Measurements from ENCODE around the gene MAIP1. TPM values are rescaled to one million over a fixed set of nuclear protein-coding genes. Genes with fewer than 3 reads are reported as not detected.

Gene MAIP1
- total RNA-seq, 1 donor from 2014 or later = 13.1 TPM

DNA sequence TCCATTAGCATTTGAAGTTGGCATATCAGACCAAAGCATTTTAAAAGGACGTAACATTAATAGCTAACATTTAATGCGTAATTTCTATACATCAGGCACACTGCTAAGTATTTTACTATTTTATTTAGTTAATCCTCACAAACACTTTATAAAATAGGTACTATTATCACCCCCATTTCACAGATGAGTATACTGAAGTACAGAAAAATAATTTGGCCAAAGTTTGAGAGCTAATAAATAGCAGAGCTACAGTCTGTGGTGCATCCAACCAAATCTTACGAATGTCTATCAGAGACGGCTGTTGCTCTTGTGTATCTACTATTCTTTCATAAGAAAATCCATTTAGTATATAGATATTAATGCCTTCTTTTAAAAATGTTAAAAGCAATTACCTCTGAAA is 12.0 kb upstream of the MAIP1 start:
- no peaks in the 10 kb centered on the region for H3K9me3 ChIP-seq

GRCh38 chr2:199946196-199946595 is 9.2 kb upstream of the MAIP1 start:
- intact Hi-C loops (cut with DNase I) = no loop called here
- ATAC-seq (no peak), DNase-seq (no peak)
- TF ChIP-seq, protein P1, sequence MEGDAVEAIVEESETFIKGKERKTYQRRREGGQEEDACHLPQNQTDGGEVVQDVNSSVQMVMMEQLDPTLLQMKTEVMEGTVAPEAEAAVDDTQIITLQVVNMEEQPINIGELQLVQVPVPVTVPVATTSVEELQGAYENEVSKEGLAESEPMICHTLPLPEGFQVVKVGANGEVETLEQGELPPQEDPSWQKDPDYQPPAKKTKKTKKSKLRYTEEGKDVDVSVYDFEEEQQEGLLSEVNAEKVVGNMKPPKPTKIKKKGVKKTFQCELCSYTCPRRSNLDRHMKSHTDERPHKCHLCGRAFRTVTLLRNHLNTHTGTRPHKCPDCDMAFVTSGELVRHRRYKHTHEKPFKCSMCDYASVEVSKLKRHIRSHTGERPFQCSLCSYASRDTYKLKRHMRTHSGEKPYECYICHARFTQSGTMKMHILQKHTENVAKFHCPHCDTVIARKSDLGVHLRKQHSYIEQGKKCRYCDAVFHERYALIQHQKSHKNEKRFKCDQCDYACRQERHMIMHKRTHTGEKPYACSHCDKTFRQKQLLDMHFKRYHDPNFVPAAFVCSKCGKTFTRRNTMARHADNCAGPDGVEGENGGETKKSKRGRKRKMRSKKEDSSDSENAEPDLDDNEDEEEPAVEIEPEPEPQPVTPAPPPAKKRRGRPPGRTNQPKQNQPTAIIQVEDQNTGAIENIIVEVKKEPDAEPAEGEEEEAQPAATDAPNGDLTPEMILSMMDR (IDR thresholded peaks at IDR 0.05) = no peak
- no peaks in the 10 kb centered on the region for H3K27me3 ChIP-seq
- H3K27ac ChIP-seq = no peak overlapping the region
- H3K4me3 ChIP-seq = no peak overlapping the region
- H3K9me3 ChIP-seq = no peaks in the 10 kb centered on the region
- H3K36me3 ChIP-seq = peaks cover 81% of the 10 kb centered on the region
- no peaks in the 10 kb centered on the region for H3K4me1 ChIP-seq

More for the DNA sequence above, 12.0 kb upstream of the MAIP1 start:
- no peak overlapping the region for H3K27ac ChIP-seq
- peaks cover 77% of the 10 kb centered on the region for H3K36me3 ChIP-seq
- ATAC-seq = no peak
- H3K27me3 ChIP-seq = no peaks in the 10 kb centered on the region
- intact Hi-C loops (cut with DNase I) = no loop called here
- TF ChIP-seq, protein P1 (IDR thresholded peaks at IDR 0.05) = no peak
- H3K4me1 ChIP-seq = no peaks in the 10 kb centered on the region
- DNase-seq = no peak
- H3K4me3 ChIP-seq = no peak overlapping the region

DNA sequence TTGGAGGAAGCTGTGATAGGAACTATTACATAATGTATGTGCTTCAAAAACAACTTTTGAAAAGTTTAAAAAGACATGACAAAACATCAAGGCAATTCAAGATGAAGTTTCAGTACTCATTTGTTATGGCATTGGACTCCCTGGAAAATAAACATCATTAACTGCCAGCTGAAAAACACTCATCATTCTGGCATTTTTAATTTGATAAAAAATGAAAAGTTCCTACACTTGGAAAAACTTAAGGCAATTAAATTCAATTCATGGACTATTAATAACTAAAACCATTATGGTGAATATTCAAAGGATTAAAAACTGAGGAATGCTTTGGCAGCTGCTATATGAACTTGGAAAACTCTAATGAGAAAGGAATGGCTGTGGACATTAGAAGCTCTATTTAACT is 8.5 kb upstream of the MAIP1 start:
- Histone ChIP-seq H3K27ac (no peak overlapping the region), H3K4me1 (no peaks in the 10 kb centered on the region), H3K9me3 (no peaks in the 10 kb centered on the region), H3K27me3 (no peaks in the 10 kb centered on the region), H3K36me3 (peaks cover 77% of the 10 kb centered on the region), H3K4me3 (no peak overlapping the region)
- no peak for ATAC-seq
- TF ChIP-seq, protein P1 (IDR thresholded peaks at IDR 0.05) = no peak
- intact Hi-C loops (cut with DNase I) = no loop called here
- no peak for DNase-seq

DNA sequence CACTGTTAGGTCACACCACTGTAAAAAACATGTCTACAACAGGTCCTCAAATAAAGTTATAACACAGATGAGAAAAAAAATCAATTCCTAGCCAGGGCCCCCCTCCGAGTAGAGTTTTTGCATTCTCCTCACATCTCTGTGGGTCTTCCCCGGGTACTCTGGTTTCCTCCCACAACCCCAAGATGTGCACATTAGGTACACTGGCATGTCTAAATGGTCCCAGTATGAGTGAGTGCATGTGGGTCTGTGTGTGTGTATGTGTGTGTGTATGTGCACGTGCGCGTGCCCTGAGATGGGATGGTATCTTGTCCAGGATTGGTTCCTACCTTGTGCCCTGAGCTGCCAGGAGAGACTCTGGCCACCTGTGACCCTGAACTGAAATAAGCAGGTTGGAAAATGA is 5.0 kb upstream of the MAIP1 start:
- DNase-seq (no peak), ATAC-seq (no peak)
- Histone ChIP-seq H3K27ac (no peak overlapping the region), H3K27me3 (no peaks in the 10 kb centered on the region), H3K36me3 (peaks cover 48% of the 10 kb centered on the region), H3K4me1 (peaks cover 14% of the 10 kb centered on the region), H3K9me3 (no peaks in the 10 kb centered on the region), H3K4me3 (no peak overlapping the region)
- intact Hi-C loops (cut with DNase I) = no loop called here
- TF ChIP-seq, protein P1 (IDR thresholded peaks at IDR 0.05) = no peak

DNA sequence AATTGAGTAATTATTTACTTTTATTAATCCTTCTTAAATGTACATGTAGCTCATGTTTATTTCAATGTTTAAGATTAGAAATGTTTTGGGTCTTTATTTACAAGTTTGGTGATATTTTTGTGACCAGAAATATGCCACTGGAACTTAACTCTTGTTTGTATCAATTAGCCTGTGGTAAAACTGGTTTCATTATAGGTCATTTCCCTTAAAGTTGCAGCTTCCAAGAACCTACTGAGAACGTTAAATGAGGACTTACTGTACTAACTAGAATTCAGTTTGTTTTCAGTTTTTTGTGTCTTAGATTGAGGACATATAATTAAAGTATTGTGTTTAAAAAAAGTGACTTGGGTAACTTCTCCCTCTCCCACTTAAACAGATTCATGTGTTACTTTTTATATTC is 4.4 kb upstream of the MAIP1 start:
- Histone ChIP-seq H3K27me3 (no peaks in the 10 kb centered on the region), H3K36me3 (peaks cover 43% of the 10 kb centered on the region), H3K4me3 (no peak overlapping the region), H3K27ac (no peak overlapping the region), H3K4me1 (peaks cover 14% of the 10 kb centered on the region), H3K9me3 (no peaks in the 10 kb centered on the region)
- intact Hi-C loops (cut with DNase I) = no loop called here
- ATAC-seq = no peak
- no peak for DNase-seq
- TF ChIP-seq, protein P1 (IDR thresholded peaks at IDR 0.05) = no peak

GRCh38 chr2:199955007-199955338 is 409 bp upstream of the MAIP1 start:
- TF ChIP-seq, protein P1 (IDR thresholded peaks at IDR 0.05) = no peak
- H3K27ac ChIP-seq = peak overlapping the region; percentile 98
- H3K4me3 ChIP-seq = peak overlapping the region; percentile 87
- DNase-seq (no peak), ATAC-seq (peak; percentile 61)
- H3K27me3 ChIP-seq = no peaks in the 10 kb centered on the region
- H3K4me1 ChIP-seq = peaks cover 32% of the 10 kb centered on the region
- intact Hi-C loops (cut with DNase I) = no loop called here
- peaks cover 24% of the 10 kb centered on the region for H3K36me3 ChIP-seq
- H3K9me3 ChIP-seq = no peaks in the 10 kb centered on the region

Data from upper lobe of right lung (tissue), 1 donor.